K562 (cell line): ENCODE measurements around the gene TMEM108. TPM values are rescaled to one million over a fixed set of nuclear protein-coding genes. Genes with fewer than 3 reads are reported as not detected.

Experiments
- CCAR2 ChIP-seq: fragments of 200-400 bp; formaldehyde crosslinking; IDR thresholded peaks from 2 replicates; pipeline ENCODE4 v1.6.1; 2017; ENCODE audit warnings: mild to moderate bottlenecking, low read depth, low read length
- ETV5 ChIP-seq: sonication (generic); formaldehyde crosslinking; IDR thresholded peaks from 2 replicates; pipeline ENCODE4 v1.4.0; 2020; ENCODE audit warnings: low read depth, mild to moderate bottlenecking, missing genetic modification reagents
- FOXK2 ChIP-seq, 2 experiments: fragments of 450-650 bp; IDR thresholded peaks in 1 of 2; conservative IDR thresholded peaks in 1 of 2; 2 replicates each; pipeline ENCODE4 v1.6.1; 2016; ENCODE audit warnings: low read depth in 2 of 2, mild to moderate bottlenecking in 1 of 2
- ILF3 ChIP-seq: fragments of 450-650 bp; IDR thresholded peaks from 2 replicates; pipeline ENCODE4 v1.6.1; 2018; ENCODE audit warnings: antibody characterized with exemption, mild to moderate bottlenecking, moderate library complexity, borderline replicate concordance
- MYBL2 ChIP-seq, 2 experiments: fragments of 450-650 bp in 1 of 2; sonication (generic) in 1 of 2; formaldehyde crosslinking in 1 of 2; IDR thresholded peaks; 2 replicates each; pipeline versions ENCODE4 v1.6.1 to v1.8.1; 2017 to 2022; ENCODE audit warnings: borderline replicate concordance in 1 of 2, inconsistent platforms in 1 of 2, low read depth in 1 of 2, mild to moderate bottlenecking in 1 of 2, missing genetic modification reagents in 1 of 2, moderate library complexity in 1 of 2
- NFXL1 ChIP-seq: fragments of 450-650 bp; formaldehyde crosslinking; IDR thresholded peaks from 2 replicates; pipeline ENCODE4 v1.4.0; 2021; ENCODE audit warnings: mild to moderate bottlenecking
- PHF21A ChIP-seq: fragments of 450-650 bp; IDR thresholded peaks from 2 replicates; pipeline ENCODE4 v1.6.1; 2017; ENCODE audit warnings: low read depth, borderline replicate concordance
- SMAD1 ChIP-seq: fragments of 150-350 bp; IDR thresholded peaks from 2 replicates; pipeline ENCODE4 v1.6.1; 2014; ENCODE audit warnings: low read length, low read depth; ENCODE audit not compliant: partially characterized antibody
- SUPT5H ChIP-seq: fragments of 450-650 bp; IDR thresholded peaks from 2 replicates; pipeline ENCODE4 v1.6.1; 2016
- ZNF408 ChIP-seq: fragments of 250-450 bp; sonication (Bioruptor Pico); IDR thresholded peaks from 2 replicates; pipeline ENCODE4 v1.4.0; 2020; ENCODE audit warnings: low read depth, mild to moderate bottlenecking, moderate library complexity
- polyA plus RNA-seq, 8 experiments: library from polyadenylated mRNA; depleted of rRNA in 4 of 8; stranded (reverse) in 5 of 8; unstranded in 3 of 8; fragments of >200 nt; fragmentation: Nextera tagmentation in 2 of 8; fragmentation: Illumina TruSeq in 1 of 8; extraction: Ambion mirVana in 2 of 8; extraction: Trizol in 1 of 8; gene quantifications; 2 replicates each; pipeline versions ENCODE4 v1.2.1 to v1.2.3, GENCODE V29; 2011 to 2014; ENCODE audit warnings: inconsistent platforms in 1 of 8, missing spikeins in 1 of 8
- total RNA-seq, 7 experiments: library from RNA; depleted of rRNA in 6 of 7; stranded (reverse); fragments of >200 nt in 6 of 7; fragmentation: Illumina TruSeq in 2 of 7; extraction: Trizol in 2 of 7; gene quantifications; 2 replicates each; pipeline versions ENCODE4 v1.2.1 to v1.2.3, GENCODE V29; 2011 to 2021; ENCODE audit warnings: low replicate concordance in 1 of 7
- TF ChIP-seq, protein P1 (sequence below), 2 experiments: fragments of 450-650 bp in 1 of 2; sonication (generic) in 1 of 2; formaldehyde crosslinking in 1 of 2; IDR thresholded peaks; 2 replicates each; pipeline versions ENCODE4 v1.7.1 to v1.9.0; 2016 to 2022; ENCODE audit warnings: inconsistent platforms in 1 of 2, mild to moderate bottlenecking in 1 of 2, missing genetic modification reagents in 1 of 2
- TF ChIP-seq, protein P2 (sequence below): fragments of 250-450 bp; sonication (Bioruptor Pico); IDR thresholded peaks from 2 replicates; pipeline ENCODE4 v1.9.0; 2021; ENCODE audit warnings: mild to moderate bottlenecking, inconsistent platforms
- TF ChIP-seq, protein P3 (sequence below): fragments of 450-650 bp; IDR thresholded peaks from 2 replicates; pipeline ENCODE4 v1.6.1; 2016; ENCODE audit warnings: low read depth, mild to moderate bottlenecking, moderate library complexity

The TMEM108 gene
- total and polyA plus RNA-seq, 9 of the 15 experiments (the other 6 are each of a cell fraction or from before 2014, with no cell fraction given) = 0.65 to 11.1 (median 3.4) TPM

DNA sequence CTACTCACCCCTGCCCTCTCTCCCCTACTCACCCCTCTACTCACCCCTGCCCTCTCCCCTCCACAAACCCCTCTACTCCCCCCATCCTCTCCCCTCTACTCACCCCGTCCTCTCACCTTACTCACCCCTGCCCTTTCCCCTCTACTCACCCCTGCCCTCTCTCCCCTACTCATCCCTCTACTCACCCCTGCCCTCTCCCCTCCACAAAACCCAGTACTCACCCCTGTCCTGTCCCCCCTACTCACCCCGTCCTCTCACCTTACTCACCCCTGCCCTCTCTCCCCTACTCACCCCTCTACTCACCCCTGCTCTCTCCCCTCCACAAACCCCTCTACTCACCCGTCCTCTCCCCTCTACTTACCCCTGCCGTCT, 375.8 kb downstream of the TMEM108 start (continued):
- TF ChIP-seq, protein P1, sequence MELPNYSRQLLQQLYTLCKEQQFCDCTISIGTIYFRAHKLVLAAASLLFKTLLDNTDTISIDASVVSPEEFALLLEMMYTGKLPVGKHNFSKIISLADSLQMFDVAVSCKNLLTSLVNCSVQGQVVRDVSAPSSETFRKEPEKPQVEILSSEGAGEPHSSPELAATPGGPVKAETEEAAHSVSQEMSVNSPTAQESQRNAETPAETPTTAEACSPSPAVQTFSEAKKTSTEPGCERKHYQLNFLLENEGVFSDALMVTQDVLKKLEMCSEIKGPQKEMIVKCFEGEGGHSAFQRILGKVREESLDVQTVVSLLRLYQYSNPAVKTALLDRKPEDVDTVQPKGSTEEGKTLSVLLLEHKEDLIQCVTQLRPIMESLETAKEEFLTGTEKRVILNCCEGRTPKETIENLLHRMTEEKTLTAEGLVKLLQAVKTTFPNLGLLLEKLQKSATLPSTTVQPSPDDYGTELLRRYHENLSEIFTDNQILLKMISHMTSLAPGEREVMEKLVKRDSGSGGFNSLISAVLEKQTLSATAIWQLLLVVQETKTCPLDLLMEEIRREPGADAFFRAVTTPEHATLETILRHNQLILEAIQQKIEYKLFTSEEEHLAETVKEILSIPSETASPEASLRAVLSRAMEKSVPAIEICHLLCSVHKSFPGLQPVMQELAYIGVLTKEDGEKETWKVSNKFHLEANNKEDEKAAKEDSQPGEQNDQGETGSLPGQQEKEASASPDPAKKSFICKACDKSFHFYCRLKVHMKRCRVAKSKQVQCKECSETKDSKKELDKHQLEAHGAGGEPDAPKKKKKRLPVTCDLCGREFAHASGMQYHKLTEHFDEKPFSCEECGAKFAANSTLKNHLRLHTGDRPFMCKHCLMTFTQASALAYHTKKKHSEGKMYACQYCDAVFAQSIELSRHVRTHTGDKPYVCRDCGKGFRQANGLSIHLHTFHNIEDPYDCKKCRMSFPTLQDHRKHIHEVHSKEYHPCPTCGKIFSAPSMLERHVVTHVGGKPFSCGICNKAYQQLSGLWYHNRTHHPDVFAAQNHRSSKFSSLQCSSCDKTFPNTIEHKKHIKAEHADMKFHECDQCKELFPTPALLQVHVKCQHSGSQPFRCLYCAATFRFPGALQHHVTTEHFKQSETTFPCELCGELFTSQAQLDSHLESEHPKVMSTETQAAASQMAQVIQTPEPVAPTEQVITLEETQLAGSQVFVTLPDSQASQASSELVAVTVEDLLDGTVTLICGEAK (IDR thresholded peaks at IDR 0.05) = no peak
- TF ChIP-seq, protein P1 (CRISPR knock-in tag; IDR thresholded peaks at IDR 0.05) = no peak
- TF ChIP-seq SMAD1 (no peak), ZNF408 (CRISPR knock-in tag) (no peak), CCAR2 (no peak), NFXL1 (no peak), SUPT5H (no peak), FOXK2 (conservative IDR thresholded peaks at IDR 0.05 in 1 of 2, IDR thresholded peaks at IDR 0.05 in 1 of 2; ENCODE audit: low read depth in 2 of 2) (no peak), MYBL2 (IDR thresholded peaks at IDR 0.05; ENCODE audit: low read depth) (no peak), MYBL2 (CRISPR knock-in tag; IDR thresholded peaks at IDR 0.05; ENCODE audit: borderline replicate concordance) (no peak), ILF3 (no peak), PHF21A (no peak), ETV5 (CRISPR knock-in tag) (no peak)
- TF ChIP-seq, protein P2, sequence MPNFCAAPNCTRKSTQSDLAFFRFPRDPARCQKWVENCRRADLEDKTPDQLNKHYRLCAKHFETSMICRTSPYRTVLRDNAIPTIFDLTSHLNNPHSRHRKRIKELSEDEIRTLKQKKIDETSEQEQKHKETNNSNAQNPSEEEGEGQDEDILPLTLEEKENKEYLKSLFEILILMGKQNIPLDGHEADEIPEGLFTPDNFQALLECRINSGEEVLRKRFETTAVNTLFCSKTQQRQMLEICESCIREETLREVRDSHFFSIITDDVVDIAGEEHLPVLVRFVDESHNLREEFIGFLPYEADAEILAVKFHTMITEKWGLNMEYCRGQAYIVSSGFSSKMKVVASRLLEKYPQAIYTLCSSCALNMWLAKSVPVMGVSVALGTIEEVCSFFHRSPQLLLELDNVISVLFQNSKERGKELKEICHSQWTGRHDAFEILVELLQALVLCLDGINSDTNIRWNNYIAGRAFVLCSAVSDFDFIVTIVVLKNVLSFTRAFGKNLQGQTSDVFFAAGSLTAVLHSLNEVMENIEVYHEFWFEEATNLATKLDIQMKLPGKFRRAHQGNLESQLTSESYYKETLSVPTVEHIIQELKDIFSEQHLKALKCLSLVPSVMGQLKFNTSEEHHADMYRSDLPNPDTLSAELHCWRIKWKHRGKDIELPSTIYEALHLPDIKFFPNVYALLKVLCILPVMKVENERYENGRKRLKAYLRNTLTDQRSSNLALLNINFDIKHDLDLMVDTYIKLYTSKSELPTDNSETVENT (CRISPR knock-in tag) = no peak
- TF ChIP-seq, protein P3, sequence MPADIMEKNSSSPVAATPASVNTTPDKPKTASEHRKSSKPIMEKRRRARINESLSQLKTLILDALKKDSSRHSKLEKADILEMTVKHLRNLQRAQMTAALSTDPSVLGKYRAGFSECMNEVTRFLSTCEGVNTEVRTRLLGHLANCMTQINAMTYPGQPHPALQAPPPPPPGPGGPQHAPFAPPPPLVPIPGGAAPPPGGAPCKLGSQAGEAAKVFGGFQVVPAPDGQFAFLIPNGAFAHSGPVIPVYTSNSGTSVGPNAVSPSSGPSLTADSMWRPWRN = no peak
